Spleen (tissue), 11 donors: ENCODE results near the gene OGT. TPM values are rescaled to one million over a fixed set of nuclear protein-coding genes. Genes with fewer than 3 reads are reported as not detected.

Experiments used
- DNase-seq: peaks from one replicate; pipeline ENCODE4 v3.0.0-alpha.2; 2020
- H3K27ac ChIP-seq, 8 donors: fragments of 200-600 bp; sonication (generic) in 7 of 8; 1 replicate in 4 of 8; 2 replicates in 4 of 8; pipeline versions ENCODE4 v1.5.0 to v1.8.0; 2016 to 2021; ENCODE audit warnings: inconsistent platforms in 4 of 8, mild to moderate bottlenecking in 4 of 8, moderate library complexity in 1 of 8
- H3K27me3 ChIP-seq, 7 donors: fragments of 200-600 bp; sonication (generic) in 6 of 7; replicated peaks in 1 of 7; 1 replicate in 4 of 7; 2 replicates in 3 of 7; pipeline versions ENCODE4 v1.5.0 to v1.8.0; 2016 to 2021; ENCODE audit warnings: inconsistent platforms in 3 of 7, mild to moderate bottlenecking in 1 of 7
- H3K36me3 ChIP-seq, 6 donors: fragments of 200-600 bp; sonication (generic) in 5 of 6; 1 replicate in 4 of 6; 2 replicates in 2 of 6; pipeline versions ENCODE4 v1.5.0 to v1.8.0; 2016 to 2021; ENCODE audit warnings: inconsistent platforms in 2 of 6
- H3K4me1 ChIP-seq, 6 donors: fragments of 200-600 bp; sonication (generic) in 5 of 6; 1 replicate in 3 of 6; 2 replicates in 3 of 6; pipeline versions ENCODE4 v1.5.0 to v1.8.0; 2016 to 2021; ENCODE audit warnings: inconsistent platforms in 3 of 6
- H3K4me3 ChIP-seq, 8 donors: fragments of 200-600 bp; sonication (generic) in 7 of 8; 1 replicate in 4 of 8; 2 replicates in 4 of 8; pipeline versions ENCODE4 v1.5.0 to v1.8.0; 2016 to 2021; ENCODE audit warnings: inconsistent platforms in 4 of 8, mild to moderate bottlenecking in 4 of 8, moderate library complexity in 2 of 8
- H3K9me3 ChIP-seq, 8 donors: fragments of 200-600 bp; sonication (generic) in 7 of 8; 1 replicate in 4 of 8; 2 replicates in 4 of 8; pipeline versions ENCODE4 v1.5.0 to v1.8.0; 2016 to 2021; ENCODE audit warnings: inconsistent platforms in 4 of 8
- POLR2A ChIP-seq, 3 donors: fragments of 450-650 bp; IDR thresholded peaks; one replicate each; pipeline ENCODE4 v1.5.1; 2017; ENCODE audit warnings: antibody characterized with exemption in 3 of 3, mild to moderate bottlenecking in 1 of 3
- POLR2AphosphoS5 ChIP-seq, 3 donors: sonication (generic); formaldehyde crosslinking; IDR thresholded peaks; one replicate each; pipeline ENCODE4 v1.5.1; 2017; ENCODE audit warnings: antibody characterized with exemption in 3 of 3
- WGBS, 5 donors: extraction: QIAGEN DNeasy Blood & Tissue Kit in 3 of 5; methylation state at CpG; one replicate each; pipeline versions ENCODE4 v1.1.5 to v1.1.7; 2013 to 2018; 5-methylcytosine and 5-hydroxymethylcytosine counted together
- intact Hi-C: fragments of 100-400 bp; cut with DNase I; formaldehyde crosslinking; loops from one replicate; pipeline ENCODE4 v1.15.0; 2023; ENCODE audit warnings: low total_unique reads
- polyA plus RNA-seq, 3 donors: library from polyadenylated mRNA; stranded (reverse); fragments of 200-250 nt; gene quantifications; one replicate each; pipeline ENCODE4 v1.2.1, GENCODE V29; 2013
- total RNA-seq, 7 donors: library from RNA; depleted of rRNA in 3 of 7; stranded (reverse); fragments of >200 nt in 3 of 7; fragmentation: NEBNext Ultra II Directional in 4 of 7; extraction: Animal tissue kit (Norgen Biotek cat#: 25700) in 4 of 7; gene quantifications; one replicate each; pipeline versions ENCODE4 v1.1.0 to v1.2.1, GENCODE V29; 2016 to 2021
- TF ChIP-seq, protein P1 (sequence below), 11 experiments: fragments of 200-600 bp in 7 of 11; fragments of 450-650 bp in 4 of 11; sonication (generic) in 4 of 11; IDR thresholded peaks in 8 of 11; conservative IDR thresholded peaks in 3 of 11; 1 replicate in 7 of 11; 2 replicates in 4 of 11; pipeline versions ENCODE4 v1.4.0 to v1.8.0; 2016 to 2021; ENCODE audit warnings: antibody characterized with exemption in 11 of 11, inconsistent platforms in 4 of 11, mild to moderate bottlenecking in 1 of 11
- donor health status: healthy with polysubstance abuse.
- donor health status: DM: no; HTN: no; CAD: no; lungs with moderate emphysema.
- donor health status: DM: no; HTN: no; CAD: no.
- donor health status: Bipolar disorder and iron deficiency.
- donor health status: healthy.
- donor health status: DM: no; HTN: no; CAD: no.
- donor health status: DM: yes; HTN: yes; CAD: no.

Gene OGT
- total and polyA plus RNA-seq, 10 donors: 76.8 to 393 (median 233) TPM

DNA sequence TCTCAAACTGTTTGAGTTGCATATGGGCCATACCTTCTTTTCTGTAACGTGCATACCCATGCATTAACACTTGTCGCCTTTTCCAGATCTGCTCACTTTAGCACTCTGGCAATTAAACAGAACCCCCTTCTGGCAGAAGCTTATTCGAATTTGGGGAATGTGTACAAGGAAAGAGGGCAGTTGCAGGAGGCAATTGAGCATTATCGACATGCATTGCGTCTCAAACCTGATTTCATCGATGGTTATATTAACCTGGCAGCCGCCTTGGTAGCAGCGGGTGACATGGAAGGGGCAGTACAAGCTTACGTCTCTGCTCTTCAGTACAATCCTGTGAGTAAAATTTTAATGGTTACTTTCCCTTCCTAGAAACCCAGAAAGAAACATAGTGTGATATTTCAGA is 4.8 kb downstream of the OGT start:
- H3K4me3 ChIP-seq: peak overlapping the region in 3 of 8 donors; percentile 21 to 78 (median 73)
- intact Hi-C loops: no loop called here

DNA sequence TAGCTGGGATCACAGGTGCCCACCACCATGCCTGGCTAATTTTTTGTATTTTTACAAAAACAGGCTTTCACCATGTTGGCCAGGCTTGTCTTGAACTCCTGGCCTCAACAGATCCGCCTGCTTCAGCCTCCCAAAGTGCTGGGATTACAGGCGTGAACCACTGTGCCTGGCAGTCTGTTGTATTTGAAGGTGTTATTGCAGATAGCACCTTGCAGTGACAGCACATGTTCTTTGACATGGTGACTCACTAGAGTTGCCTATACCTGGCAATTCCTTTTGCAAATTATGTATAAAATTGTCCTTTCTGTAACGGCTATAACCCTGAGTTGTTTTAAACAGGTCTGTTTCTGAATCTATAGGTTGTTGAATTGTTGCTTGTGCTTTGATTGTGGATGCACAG is 7.9 kb downstream of the OGT start:
- Histone ChIP-seq H3K4me3 (peak overlapping the region in 2 of 8 donors; percentile 12 to 78), H3K27ac (peak overlapping the region in 6 of 8 donors; percentile 4 to 60 (median 54)), H3K4me1 (peaks cover 40 to 100% (median 85%) of the 10 kb centered on the region in 6 donors), H3K36me3 (peaks cover 0 to 52% (median 4%) of the 10 kb centered on the region in 6 donors), H3K27me3 (no peaks in the 10 kb centered on the region), H3K9me3 (no peaks in the 10 kb centered on the region)
- TF ChIP-seq POLR2AphosphoS5 (IDR thresholded peaks at IDR 0.05) (no peak), POLR2A (IDR thresholded peaks at IDR 0.05) (no peak)
- TF ChIP-seq, protein P1, sequence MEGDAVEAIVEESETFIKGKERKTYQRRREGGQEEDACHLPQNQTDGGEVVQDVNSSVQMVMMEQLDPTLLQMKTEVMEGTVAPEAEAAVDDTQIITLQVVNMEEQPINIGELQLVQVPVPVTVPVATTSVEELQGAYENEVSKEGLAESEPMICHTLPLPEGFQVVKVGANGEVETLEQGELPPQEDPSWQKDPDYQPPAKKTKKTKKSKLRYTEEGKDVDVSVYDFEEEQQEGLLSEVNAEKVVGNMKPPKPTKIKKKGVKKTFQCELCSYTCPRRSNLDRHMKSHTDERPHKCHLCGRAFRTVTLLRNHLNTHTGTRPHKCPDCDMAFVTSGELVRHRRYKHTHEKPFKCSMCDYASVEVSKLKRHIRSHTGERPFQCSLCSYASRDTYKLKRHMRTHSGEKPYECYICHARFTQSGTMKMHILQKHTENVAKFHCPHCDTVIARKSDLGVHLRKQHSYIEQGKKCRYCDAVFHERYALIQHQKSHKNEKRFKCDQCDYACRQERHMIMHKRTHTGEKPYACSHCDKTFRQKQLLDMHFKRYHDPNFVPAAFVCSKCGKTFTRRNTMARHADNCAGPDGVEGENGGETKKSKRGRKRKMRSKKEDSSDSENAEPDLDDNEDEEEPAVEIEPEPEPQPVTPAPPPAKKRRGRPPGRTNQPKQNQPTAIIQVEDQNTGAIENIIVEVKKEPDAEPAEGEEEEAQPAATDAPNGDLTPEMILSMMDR (IDR thresholded peaks at IDR 0.05 in 8 of 11, conservative IDR thresholded peaks at IDR 0.05 in 3 of 11): no peak
- no peak for DNase-seq
- intact Hi-C loops: no loop called here
- 53 to 63% (median 56%) methylated on average over 3 of the region's 3 CpGs for WGBS, 5 donors

More for the DNA sequence above, 4.8 kb downstream of the OGT start:
- TF ChIP-seq POLR2AphosphoS5 (IDR thresholded peaks at IDR 0.05): no peak
- no peak for TF ChIP-seq POLR2A (IDR thresholded peaks at IDR 0.05)
- TF ChIP-seq, protein P1 (IDR thresholded peaks at IDR 0.05 in 8 of 11, conservative IDR thresholded peaks at IDR 0.05 in 3 of 11): no peak
- no peak for DNase-seq
- 59 to 77% (median 76%) methylated on average over 9 of the region's 9 CpGs for WGBS, 5 donors
- H3K9me3 ChIP-seq: no peaks in the 10 kb centered on the region
- H3K27me3 ChIP-seq: no peaks in the 10 kb centered on the region
- peak overlapping the region in 1 of 8 donors; percentile 19 for H3K27ac ChIP-seq
- H3K36me3 ChIP-seq: peaks cover 0 to 27% (median 0%) of the 10 kb centered on the region in 6 donors
- peaks cover 31 to 81% (median 69%) of the 10 kb centered on the region in 6 donors for H3K4me1 ChIP-seq

- Histone ChIP-seq H3K4me3 (peak overlapping the region in 2 of 8 donors; percentile 12 to 78), H3K9me3 (no peaks in the 10 kb centered on the region), H3K27ac (peak overlapping the region in 6 of 8 donors; percentile 36 to 60 (median 54)), H3K4me1 (peaks cover 40 to 100% (median 82%) of the 10 kb centered on the region in 6 donors), H3K36me3 (peaks cover 0 to 58% (median 8%) of the 10 kb centered on the region in 6 donors), H3K27me3 (no peaks in the 10 kb centered on the region)
- TF ChIP-seq POLR2A (IDR thresholded peaks at IDR 0.05) (no peak), POLR2AphosphoS5 (IDR thresholded peaks at IDR 0.05) (no peak)
- TF ChIP-seq, protein P1 (IDR thresholded peaks at IDR 0.05 in 8 of 11, conservative IDR thresholded peaks at IDR 0.05 in 3 of 11): no peak
- DNase-seq: no peak
- intact Hi-C loops: no loop called here
- 6 to 42% (median 10%) methylated on average over 8 of the region's 8 CpGs for WGBS, 5 donors
These were observed 8.5 kb downstream of the OGT start for GRCh38 chrX:71541210-71542022.

- Histone ChIP-seq H3K4me1 (peaks cover 40 to 96% (median 74%) of the 10 kb centered on the region in 6 donors), H3K4me3 (peak overlapping the region in 2 of 8 donors; percentile 12 to 78), H3K9me3 (no peaks in the 10 kb centered on the region), H3K27me3 (no peaks in the 10 kb centered on the region), H3K36me3 (peaks cover 0 to 62% (median 17%) of the 10 kb centered on the region in 6 donors), H3K27ac (peak overlapping the region in 3 of 8 donors; percentile 50 to 60 (median 52))
- intact Hi-C loops: no loop called here
- no peak for TF ChIP-seq POLR2AphosphoS5 (IDR thresholded peaks at IDR 0.05)
- TF ChIP-seq, protein P1 (IDR thresholded peaks at IDR 0.05 in 8 of 11, conservative IDR thresholded peaks at IDR 0.05 in 3 of 11): no peak
- TF ChIP-seq POLR2A (IDR thresholded peaks at IDR 0.05): no peak
- no peak for DNase-seq
- WGBS, 5 donors: 64 to 80% (median 77%) methylated on average over 1 of the region's 1 CpG
These were observed 9.5 kb downstream of the OGT start for GRCh38 chrX:71542411-71542810.
